ENCODE results near the gene MGAT3.
A peak's percentile ranks its signal among the peaks of the same experiment; 100 is the strongest.
"Not testable (repeated sequence)": the region's sequence is repeated elsewhere in the genome, so short reads cannot be mapped to it uniquely, and the experiment has no call there.

MGAT3 gene

DNA sequence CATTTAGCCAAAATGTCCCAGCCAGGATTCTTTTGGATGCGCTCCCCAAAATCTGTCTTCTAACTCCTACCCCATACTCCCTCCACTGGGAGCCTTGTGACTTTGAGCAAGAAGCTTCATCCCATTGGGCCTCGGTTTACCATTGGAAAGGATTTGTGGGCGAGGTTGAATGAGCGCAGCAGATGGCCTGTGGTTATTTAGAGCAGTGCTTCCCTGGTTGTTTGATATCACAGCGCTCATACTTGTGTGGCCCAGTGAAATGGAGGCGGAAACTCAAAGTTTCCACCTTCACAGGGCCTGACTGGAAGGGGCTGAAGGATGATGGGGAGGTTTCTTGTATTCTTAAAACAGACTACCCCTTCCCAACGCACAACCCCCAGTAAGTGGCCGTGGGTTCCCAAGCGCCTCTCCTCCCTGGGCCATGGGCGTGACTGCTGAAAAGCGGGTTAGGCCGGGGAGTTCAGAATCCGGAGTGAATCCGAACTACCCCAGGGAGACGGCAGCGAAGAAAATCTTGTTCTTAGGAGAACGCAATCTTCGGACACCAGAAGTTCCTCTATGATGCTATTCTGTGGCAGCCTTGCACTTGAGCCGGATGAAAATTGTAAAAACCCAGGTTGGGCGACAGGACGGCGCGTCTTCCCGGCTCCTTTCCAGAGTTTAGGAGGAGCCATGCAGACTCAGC lies 62.3 kb downstream of the MGAT3 start:
- DNase-seq: peak; percentile 74

DNA sequence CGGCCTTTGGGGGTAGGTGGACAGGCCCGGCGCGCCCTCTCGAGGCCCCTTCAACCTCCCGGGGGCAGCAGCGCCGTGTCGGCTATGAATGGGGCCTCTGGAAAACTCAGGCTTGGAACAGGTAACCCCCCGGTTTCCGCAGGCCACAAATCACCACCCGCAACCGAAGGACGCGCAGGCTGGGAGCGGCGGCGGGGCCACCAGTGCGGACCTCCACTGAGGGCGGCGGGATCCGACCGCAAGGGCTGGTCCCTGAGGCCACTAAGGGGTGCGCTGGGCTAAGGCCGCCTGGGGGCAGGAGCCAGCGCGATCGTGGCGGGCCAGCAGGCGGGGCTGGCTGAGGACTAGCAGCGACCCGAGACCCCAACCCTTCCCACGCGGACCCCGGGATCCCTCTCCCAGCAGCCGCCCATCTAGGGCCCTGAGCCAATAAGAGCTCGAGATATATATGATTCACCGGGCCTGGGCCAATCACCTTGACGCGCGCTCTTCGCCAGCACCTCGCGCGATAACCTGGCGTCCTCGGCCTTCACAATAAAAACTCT lies 62.9 kb downstream of the MGAT3 start:
- DNase-seq: peak; percentile 99

DNA sequence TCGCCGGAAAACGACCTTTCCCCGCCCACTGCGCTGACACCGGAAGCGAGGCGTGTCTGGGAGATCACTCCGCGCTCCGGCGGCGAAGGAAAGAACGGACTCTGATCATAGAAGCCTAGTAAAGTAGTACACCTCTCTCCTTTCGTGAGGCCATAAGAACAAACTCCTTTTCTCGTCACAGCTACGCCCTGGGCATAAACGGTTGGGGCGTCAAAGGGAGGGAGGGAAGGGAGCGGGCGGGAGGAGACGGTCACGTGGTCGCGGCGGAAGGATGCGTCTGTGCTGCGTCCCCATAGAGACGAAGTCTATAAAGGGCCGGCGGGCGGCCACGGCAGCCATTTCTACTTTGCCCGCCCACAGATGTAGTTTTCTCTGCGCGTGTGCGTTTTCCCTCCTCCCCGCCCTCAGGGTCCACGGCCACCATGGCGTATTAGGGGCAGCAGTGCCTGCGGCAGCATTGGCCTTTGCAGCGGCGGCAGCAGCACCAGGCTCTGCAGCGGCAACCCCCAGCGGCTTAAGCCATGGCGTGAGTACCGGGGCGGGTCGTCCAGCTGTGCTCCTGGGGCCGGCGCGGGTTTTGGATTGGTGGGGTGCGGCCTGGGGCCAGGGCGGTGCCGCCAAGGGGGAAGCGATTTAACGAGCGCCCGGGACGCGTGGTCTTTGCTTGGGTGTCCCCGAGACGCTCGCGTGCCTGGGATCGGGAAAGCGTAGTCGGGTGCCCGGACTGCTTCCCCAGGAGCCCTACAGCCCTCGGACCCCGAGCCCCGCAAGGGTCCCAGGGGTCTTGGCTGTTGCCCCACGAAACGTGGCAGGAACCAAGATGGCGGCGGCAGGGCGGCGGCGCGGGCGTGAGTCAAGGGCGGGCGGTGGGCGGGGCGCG lies 63.7 kb downstream of the MGAT3 start, which contains the start of gene ATF4:
Gene ATF4 (plus strand): TSS at position 337 of the 880 bp plus-strand sequence. CDS start 884 bp downstream, outside the sequence.
- DNase-seq: peak; percentile 94

DNA sequence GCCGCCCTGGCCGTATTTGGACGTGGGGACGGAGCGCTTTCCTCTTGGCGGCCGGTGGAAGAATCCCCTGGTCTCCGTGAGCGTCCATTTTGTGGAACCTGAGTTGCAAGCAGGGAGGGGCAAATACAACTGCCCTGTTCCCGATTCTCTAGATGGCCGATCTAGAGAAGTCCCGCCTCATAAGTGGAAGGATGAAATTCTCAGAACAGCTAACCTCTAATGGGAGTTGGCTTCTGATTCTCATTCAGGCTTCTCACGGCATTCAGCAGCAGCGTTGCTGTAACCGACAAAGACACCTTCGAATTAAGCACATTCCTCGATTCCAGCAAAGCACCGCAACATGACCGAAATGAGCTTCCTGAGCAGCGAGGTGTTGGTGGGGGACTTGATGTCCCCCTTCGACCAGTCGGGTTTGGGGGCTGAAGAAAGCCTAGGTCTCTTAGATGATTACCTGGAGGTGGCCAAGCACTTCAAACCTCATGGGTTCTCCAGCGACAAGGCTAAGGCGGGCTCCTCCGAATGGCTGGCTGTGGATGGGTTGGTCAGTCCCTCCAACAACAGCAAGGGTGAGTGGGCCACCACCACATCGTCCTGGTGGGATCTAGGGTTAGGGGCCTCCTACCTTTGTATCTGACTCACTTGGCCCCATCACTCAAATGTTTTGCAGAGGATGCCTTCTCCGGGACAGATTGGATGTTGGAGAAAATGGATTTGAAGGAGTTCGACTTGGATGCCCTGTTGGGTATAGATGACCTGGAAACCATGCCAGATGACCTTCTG lies 64.5 kb downstream of the MGAT3 start:
- not testable (repeated sequence) for DNase-seq

DNA sequence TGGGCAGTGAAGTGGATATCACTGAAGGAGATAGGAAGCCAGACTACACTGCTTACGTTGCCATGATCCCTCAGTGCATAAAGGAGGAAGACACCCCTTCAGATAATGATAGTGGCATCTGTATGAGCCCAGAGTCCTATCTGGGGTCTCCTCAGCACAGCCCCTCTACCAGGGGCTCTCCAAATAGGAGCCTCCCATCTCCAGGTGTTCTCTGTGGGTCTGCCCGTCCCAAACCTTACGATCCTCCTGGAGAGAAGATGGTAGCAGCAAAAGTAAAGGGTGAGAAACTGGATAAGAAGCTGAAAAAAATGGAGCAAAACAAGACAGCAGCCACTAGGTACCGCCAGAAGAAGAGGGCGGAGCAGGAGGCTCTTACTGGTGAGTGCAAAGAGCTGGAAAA lies 65.3 kb downstream of the MGAT3 start:
- not testable (repeated sequence) for DNase-seq

DNA sequence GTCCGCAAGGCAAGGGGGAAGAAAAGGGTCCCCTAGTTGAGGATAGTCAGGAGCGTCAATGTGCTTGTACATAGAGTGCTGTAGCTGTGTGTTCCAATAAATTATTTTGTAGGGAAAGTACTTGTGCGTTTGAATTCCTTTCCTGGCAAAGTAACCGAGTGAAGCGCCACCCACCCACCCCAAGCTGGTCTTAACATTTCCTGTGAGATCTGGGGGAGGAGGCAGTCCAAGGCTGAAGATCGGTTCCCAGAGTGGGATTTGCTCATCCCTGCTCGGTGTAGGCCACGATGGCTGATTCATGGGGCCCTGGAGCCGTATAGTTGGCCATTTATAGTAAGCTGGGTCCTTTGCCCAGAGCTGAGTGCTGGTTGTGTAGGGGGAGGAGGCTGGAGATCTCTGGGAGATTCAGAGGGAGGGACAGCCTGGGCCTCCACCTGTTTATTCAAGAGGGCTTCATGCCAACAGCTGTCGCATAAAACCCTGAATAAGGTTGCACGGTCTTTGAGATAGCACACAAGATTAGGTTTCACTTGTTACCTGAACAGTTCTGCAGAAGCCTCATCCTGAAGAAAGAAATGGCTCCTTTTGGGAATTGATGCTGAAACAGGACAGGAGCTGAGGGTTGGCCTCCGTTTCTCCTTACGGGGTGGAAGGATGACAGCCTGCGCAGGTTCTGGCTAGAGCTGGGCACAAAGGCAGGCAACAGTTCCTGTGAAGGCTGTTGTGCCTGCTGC lies 65.9 kb downstream of the MGAT3 start:
- peak; percentile 64 for DNase-seq

DNA sequence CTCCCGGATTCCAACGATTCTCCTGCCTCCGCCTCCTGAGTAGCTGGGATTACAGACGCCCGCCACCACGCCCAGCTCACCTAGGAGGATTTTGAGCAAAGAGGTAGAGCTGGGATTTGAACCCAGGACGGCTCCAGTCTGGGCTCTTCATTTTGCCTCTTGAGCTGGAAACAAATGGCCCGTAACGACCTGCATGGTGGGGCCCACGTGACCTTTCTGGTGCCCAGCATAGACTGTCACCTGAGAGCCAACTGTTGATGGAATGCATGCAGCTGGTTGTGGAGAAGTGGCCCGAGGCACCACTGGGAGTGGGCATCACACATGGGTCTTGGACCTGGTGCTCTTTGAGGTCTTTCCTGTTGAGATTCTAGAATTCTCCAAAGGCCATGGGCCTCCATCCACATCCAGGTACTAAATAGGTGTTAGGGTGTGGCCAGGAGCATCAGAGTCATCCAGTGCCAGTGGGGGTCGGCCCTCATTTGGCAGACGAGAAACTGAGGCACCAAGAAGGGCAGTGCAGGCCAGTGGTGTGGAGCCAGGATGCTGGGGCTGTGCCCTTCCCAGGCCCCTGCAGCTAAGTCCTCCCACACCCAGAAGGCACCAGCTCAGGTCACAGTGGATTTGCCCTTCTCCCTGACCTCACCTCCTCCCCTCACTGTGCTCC lies 67.4 kb downstream of the MGAT3 start:
- DNase-seq: peak; percentile 39

DNA sequence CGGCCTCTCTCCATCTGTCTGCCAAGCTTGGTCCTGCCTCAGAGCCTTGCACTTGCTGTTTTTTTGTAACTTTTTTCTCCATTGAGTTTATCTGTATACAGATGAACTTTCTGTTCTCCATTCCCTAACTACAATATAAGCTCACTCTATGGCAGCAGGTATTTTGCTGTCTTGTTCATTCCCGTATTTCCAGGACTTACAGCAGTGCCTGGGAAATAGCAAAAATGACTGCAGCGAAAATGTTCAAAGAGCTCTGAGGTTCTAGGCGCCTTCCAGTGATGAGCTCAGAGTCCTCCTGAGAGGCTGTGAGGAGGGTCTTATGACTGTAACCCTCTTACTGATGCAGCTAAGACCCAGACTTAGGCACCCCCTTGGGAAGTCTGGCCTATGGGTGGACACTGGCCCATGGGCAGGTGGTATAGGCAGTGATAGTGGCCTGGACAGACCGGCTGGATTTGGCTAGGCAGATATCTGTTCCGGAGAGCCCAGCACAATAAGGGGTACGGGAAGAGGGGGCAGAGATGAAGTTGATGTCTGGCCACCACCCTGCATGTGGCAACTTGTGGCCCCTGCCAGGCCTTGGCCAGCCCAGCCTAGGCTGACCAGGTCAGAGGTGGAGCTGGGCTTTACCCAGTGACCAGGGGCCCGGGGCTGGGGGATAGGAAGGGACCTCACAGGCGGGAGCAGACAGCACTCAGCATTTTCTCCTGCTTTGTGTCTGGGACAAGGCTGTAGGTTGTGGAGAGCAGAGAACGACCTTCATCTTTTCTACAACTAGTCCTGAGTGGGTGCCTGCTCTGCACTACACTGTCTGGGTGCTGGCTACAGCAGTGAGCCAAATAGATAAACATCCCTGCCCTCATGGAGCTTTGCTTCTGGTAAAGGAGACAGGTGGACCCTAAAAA lies 68.2 kb downstream of the MGAT3 start:
- peak; percentile 39 for DNase-seq

DNA sequence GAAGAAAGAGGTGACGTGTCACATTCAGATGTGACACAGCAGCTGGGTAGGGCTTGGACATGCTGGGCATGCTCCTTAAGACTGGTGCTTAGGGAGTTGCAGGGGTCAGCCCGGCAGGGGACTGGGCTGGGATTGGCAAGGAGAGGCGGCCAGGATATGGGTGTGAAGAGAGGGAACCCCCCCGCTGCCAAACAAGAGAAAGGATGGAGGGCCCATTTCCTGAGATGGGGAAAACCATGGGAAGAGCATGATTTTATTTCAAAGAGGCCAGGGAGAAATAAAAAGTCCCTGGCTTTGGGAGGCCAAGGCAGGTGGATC lies 68.8 kb downstream of the MGAT3 start:
- no peak for DNase-seq

DNA sequence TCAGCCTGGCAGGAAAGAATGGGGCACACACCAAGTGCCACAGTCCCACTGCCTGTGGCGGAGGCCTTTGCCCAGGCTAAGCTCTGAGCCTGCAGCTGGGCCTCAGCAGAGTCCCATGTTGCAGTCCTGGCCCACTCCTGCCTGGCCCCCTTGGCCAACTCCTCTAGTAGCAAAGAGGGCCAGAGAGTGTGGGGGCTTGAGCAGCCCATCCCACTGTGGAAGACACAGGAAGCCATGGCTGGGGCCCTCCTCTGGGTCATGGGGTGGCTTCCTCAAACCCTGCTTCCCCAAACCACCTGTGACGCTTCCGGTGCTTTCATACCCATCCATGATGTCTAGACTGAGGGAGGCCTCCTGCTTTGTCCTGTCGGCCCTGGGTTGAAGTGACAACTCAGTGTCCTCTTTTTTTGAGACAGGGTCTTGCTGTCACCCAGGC lies 69.9 kb downstream of the MGAT3 start:
- DNase-seq: peak; percentile 58

DNA sequence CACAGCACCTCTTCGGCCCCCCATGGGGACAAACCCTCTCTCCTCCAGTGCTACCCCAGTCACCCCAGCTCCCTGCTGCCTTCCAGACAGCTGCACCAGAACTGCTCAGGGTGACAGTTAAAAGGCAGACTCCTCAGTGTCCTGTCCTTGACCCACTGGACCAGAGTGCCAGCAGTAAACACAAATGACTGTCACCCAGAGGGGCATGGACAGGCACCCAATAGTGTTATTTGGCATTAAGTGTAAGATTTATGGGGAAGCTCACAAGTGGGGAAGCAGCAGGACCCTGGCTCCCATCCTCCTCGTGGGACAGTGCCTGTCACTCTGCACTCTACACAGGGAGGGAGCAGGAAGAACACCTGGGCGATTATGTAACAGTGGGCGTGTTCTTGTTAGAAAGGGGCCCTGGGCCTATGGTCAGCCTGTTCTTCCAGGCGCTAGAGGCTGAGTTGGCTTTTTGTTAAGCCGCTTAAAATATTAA lies 70.7 kb downstream of the MGAT3 start:
- DNase-seq: peak; percentile 92

DNA sequence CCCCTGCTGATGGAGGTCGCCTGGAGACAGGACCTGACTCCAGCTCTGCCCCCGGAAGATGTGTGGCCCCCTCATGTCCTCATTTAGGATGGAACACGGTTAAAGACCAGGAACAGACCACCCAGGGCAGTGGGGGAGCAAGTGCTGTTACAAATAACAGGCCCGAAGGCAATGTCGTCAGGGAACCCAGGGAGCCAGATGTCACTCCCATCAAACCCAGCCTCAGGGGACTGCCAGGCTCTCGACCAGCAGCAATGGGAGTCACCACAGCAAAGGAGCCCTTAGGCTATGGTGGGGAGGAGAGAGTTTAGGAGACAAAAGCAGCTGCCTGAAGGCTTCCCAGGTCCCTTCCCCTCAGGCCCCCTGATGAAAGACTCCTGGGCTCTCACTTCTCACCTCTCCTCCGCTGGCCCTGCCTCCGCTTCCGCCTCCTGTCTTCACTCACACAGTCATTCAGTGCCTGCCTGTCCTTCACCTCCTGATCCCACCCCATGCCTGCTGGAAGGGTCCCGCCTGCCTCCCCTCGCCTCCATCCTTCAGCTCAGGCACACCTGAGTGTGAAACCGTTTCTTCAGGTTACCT lies 71.4 kb downstream of the MGAT3 start:
- DNase-seq: peak; percentile 74

DNA sequence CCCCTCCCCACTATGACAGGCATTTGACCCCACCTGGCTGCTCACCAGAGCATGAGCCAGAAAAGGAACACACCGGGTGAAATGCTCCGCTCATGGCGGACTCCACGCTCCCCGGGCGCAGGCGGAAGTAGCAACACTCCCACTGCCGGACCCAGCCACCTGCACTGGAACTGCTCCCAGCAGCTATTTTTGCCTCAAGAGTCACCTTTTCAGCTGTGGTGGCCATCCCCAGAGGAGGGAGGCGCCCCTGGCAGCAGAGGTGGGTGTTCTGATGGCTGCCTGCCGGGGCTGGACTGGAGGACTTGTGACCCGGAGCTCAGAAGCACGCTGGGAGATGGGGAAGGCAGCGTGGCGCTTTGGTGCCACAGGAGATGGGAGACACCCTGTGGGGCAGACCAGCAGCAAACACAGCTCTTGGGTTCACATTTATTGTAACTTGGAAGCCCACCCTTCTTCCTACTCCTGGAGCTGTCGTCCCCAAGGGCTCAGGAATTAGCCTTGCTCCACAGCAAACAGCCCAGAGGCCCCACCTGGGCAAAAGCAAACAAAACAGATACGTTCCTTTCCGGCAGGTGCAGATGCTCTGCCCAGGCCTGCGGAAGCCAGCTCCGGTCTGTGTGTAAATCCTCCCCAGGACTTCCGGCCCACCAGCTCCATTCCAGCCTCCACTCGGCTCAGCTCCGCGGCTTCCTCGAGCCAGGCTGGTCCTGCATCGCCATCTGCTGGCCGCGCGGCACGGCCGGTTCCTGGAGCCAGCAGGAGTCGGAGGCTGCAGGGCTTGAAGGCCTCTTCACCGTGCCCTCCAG lies 72.1 kb downstream of the MGAT3 start:
- DNase-seq: peak; percentile 91

DNA sequence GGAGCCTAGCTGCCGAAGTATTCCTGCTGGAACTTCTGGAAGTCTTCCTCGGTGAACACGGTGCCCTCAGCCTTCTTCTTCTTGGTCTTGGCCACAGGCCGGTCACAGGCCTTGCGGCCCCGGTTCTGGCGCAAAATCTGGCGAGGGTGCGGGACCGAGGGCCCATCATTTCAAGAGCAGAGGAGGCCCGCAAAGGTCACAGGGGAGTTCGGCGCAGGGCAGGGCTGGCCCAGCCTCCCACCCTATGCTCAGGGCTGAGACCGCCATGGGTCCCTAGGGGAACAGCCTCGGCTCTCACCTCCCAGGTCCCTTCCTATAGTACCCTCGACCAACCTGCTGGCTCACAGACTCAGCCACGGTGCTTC lies 72.7 kb downstream of the MGAT3 start:
- DNase-seq: no peak

DNA sequence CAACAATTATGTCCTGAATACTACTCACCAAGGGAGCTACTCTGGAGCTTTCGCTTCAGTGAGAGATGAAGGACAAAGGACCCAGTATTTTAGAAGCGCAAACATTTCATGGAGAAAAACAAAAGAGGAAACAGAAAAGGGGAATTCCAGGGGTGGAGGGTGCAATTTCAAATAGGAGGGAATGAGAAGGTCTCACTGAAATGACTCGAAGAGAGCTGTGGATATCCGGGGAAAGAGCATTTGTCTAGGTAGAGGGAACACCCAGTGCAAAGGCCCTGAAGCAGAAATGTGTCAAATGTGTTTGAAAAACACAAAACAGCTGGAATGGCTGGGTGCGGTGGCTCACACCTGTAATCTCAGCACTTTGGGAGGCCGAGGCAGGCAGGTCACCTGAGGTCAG lies 73.3 kb downstream of the MGAT3 start:
- no peak for DNase-seq

DNA sequence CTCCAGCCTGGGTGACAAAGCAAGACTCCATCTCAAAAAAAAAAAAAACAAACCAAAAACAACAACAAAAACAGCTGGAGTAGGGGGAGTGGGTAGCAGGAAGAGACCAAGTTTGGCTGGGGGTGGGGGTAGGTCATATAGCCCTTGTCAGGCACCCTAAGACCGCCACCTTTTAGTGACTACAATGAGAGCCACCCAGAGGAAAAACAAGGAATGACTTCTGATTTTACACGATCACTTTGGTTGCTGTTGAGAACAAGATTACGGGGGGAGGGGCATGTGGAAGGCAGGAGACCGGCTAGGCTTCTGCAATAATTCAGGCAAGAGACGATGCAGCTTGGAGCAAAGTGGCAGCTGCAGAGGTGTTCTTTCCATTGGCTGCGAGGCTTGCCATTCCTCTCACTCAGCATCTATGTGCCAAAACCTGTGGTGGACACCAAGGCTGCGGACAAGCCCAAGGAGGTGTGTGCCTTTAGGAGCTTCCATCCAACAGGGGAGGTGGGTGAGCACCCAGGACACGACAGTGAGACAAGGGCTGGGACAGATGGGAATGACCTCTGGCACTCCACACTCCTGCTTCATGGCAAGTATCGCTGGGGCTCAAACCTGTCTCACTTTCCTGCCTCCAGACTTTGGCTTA lies 74.0 kb downstream of the MGAT3 start:
- peak; percentile 82 for DNase-seq

DNA sequence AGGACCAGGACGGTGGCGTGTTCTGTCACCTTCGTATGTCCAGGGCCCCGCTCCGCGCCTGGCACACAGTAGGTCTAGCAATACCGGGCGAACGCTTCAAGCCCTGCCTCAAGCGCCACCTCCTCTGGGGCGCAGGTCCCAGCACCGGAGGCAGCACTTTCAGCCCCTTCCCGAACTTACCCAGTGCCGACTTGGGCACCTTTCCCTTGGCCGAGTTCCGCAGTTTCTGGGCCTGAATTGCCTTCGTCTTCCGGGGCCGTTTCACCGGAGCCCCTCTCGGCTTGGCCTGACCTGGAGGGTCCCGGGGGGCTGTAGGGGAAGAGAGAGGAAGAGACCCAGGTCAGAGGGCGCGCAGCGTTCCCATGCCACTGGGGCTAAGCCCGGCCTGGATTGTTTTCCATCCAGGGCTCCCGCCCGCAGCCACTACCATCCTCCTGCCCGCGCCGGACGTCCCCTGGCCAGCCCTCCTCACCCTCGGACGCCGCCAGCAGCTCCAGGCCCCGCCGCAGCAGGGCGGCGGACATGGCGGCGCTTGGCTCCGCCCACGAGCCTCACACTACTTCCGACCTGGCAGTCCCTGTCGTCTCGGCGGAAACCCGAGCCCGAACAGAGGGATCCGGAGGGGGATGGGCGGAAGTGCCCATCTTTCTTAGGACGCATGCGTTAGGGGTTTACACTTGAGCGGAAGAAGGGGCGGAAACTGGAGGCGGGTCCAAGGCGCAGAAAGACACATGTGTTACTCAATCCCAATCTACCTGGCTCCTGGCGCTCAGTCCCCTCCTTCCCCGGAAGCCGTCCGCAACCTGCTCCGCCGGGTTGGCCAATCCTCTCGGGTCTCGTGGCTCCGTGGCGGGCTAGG lies 75.6 kb downstream of the MGAT3 start, which contains the start of gene RPS19BP1:
Gene RPS19BP1 (minus strand): TSS at position 534 of the 859 bp plus-strand sequence. CDS start 10 bp downstream, at position 524.
- DNase-seq: peak; percentile 100

DNA sequence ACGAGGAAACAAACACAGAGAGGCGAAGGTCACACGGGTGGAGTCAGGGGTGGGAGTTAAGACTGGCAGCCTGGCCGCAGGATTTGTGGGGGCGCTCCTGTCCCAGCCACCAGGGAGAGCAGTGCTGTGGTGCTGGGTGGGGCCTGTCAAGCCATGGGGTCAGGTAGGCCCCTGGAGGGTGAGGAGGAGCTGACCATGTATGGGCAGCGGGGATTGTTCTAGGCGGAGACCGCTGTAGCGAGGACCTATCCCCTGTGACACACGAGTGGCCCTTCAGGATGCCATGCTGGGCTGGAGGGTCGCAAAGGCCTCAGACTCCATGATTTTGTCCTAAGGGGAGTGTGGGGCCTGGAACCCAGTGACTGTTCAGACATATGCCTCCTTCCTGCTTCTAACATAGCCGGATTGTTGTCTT lies 77.3 kb downstream of the MGAT3 start:
- no peak for DNase-seq
